Bronchial epithelial cell (primary cell): ENCODE results near the gene KMT2E. TPM values are rescaled to one million over a fixed set of nuclear protein-coding genes. Genes with fewer than 3 reads are reported as not detected.

Experiments used
- DNase-seq: peaks from one replicate; pipeline ENCODE4 v3.0.0-alpha.2; 2010; ENCODE audit warnings: low read depth
- FAIRE-seq: peaks from 2 replicates; lab custom pipeline; 2011; peaks lifted over from hg19 to GRCh38; lab: Jason Lieb, UNC
- H3K27me3 ChIP-seq: 2 replicates; pipeline ENCODE4 v1.5.1; 2011; ENCODE audit warnings: low read length; ENCODE audit not compliant: control insufficient read depth, insufficient read depth
- H3K36me3 ChIP-seq: 2 replicates; pipeline ENCODE4 v1.5.1; 2011; ENCODE audit warnings: low read length; ENCODE audit not compliant: control insufficient read depth, insufficient read depth
- H3K4me3 ChIP-seq: 2 replicates; pipeline ENCODE4 v1.5.1; 2011; ENCODE audit warnings: mild to moderate bottlenecking, low read depth, low read length, control low read depth
- CTCF ChIP-seq: IDR thresholded peaks from 2 replicates; pipeline ENCODE4 v1.5.1; 2011; ENCODE audit warnings: mild to moderate bottlenecking, moderate library complexity, low read length, control low read depth, inconsistent platforms; ENCODE audit not compliant: insufficient read depth, severe bottlenecking
- total RNA-seq: library from RNA; depleted of rRNA; stranded (reverse); fragments of >200 nt; gene quantifications from 2 replicates; pipeline ENCODE4 v1.2.1, GENCODE V29; 2014

Gene KMT2E
- total RNA-seq, 1 donor from 2014 or later, result 79.8 TPM

DNA sequence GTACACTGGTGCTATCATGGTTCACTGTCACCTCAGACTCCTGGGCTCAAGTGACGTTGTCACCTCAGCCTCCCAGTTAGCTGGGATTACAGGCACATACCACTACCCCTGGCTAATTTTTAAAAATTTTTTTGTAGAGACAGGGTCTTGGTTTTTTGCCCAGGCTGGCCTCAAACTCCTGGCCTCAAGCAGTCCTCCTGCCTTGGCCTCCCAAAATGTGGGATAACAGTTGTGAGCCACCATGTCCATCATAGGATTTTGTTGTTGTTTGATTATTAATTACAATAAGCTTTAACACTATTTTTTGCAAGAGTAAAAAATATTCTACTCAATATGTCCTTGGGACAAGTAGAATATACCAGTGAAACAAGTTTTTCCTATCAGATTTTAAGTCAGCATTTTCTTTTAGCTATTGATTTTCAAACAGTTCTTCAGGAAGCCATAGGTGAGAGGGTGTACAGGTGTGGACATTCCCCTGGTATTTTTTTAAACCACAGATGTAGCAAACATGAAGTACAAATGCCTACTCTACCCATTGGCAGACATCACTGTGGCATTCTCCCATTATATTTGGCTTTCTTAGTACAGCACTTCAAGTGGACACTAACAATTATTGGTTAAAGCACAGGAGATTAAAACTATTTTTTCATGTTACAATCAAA, 18.7 kb downstream of the KMT2E start:
- TF ChIP-seq CTCF, result no peak
- Histone ChIP-seq H3K27me3 (no peaks in the 10 kb centered on the region), H3K36me3 (peaks cover 1% of the 10 kb centered on the region), H3K4me3 (no peak overlapping the region)
- FAIRE-seq, result no peak
- no peak for DNase-seq

DNA sequence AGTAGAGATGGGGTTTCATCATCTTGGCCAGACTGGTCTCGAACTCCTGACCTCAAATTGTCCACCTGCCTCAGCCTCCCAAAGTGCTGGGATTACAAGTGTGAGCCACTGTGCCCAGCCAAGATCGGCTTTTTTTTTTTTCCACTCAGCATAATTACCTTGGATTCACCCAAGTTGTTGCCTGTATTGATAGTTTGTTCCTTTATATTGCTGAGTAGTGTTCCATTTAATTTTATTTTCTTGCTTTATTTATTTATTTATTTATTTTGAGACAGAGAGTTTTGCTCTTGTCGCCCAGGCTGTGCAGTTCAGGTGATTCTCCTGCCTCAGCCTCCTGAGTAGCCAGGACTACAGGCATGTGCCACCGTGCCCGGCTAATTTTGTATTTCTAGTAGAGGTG, 21.3 kb downstream of the KMT2E start:
- FAIRE-seq, result no peak
- no peaks in the 10 kb centered on the region for H3K27me3 ChIP-seq
- H3K36me3 ChIP-seq, result peaks cover 1% of the 10 kb centered on the region
- no peak overlapping the region for H3K4me3 ChIP-seq
- TF ChIP-seq CTCF, result no peak
- no peak for DNase-seq

- no peak for DNase-seq
- FAIRE-seq, result no peak
- peaks cover 3% of the 10 kb centered on the region for H3K36me3 ChIP-seq
- no peak overlapping the region for H3K4me3 ChIP-seq
- no peak for TF ChIP-seq CTCF
- no peaks in the 10 kb centered on the region for H3K27me3 ChIP-seq
These were observed 22.5 kb downstream of the KMT2E start for GRCh38 chr7:105036217-105037168.

DNA sequence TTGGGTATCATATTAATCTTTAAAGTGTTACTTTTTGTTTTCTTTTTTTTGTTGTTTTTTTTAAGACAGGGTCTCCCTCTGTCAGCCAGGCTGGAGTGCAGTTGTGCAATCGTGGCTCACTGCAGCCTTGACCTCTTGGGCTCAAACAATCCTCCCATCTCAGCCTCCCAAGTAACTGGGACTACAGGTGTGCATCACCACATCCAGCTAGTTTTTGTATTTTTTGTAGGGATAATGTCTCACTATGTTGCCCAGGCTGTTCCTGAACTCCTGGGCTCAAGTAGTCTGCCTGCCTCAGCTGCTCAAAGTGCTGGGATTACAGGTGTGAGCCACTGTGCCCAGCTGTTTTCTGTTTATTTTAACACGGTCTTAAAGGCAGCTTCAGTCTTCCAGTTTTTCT, 23.3 kb downstream of the KMT2E start:
- DNase-seq (no peak), FAIRE-seq (no peak)
- no peak overlapping the region for H3K4me3 ChIP-seq
- no peak for TF ChIP-seq CTCF
- H3K36me3 ChIP-seq, result peaks cover 3% of the 10 kb centered on the region
- H3K27me3 ChIP-seq, result no peaks in the 10 kb centered on the region

GRCh38 chr7:105044449-105045070, 30.6 kb downstream of the KMT2E start:
- no peak for FAIRE-seq
- H3K27me3 ChIP-seq, result no peaks in the 10 kb centered on the region
- H3K36me3 ChIP-seq, result peaks cover 14% of the 10 kb centered on the region
- no peak overlapping the region for H3K4me3 ChIP-seq
- no peak for TF ChIP-seq CTCF
- DNase-seq, result no peak
